ENCODE data around the gene RAB42. TPM values are rescaled to one million over a fixed set of nuclear protein-coding genes. Genes with fewer than 3 reads are reported as not detected.

RAB42 gene
- total RNA-seq, 4 donors from 2014 or later = 1.1 to 57.5 (median 10.0) TPM

GRCh38 chr1:28595412-28596191 lies 3.5 kb downstream of the RAB42 start:
- no peak for TF ChIP-seq CTCF (IDR thresholded peaks at IDR 0.05; ENCODE audit: low read depth)

GRCh38 chr1:28601696-28602095 lies 9.6 kb downstream of the RAB42 start:
- TF ChIP-seq CTCF (IDR thresholded peaks at IDR 0.05; ENCODE audit: low read depth) = no peak

GRCh38 chr1:28602536-28603439 lies 10.7 kb downstream of the RAB42 start:
- TF ChIP-seq CTCF (IDR thresholded peaks at IDR 0.05; ENCODE audit: low read depth) = no peak

- no peak for TF ChIP-seq CTCF (IDR thresholded peaks at IDR 0.05; ENCODE audit: low read depth)
Observed at GRCh38 chr1:28604411-28604810, 12.3 kb downstream of the RAB42 start.

GRCh38 chr1:28604962-28605361 lies 12.9 kb downstream of the RAB42 start:
- TF ChIP-seq CTCF (IDR thresholded peaks at IDR 0.05; ENCODE audit: low read depth) = no peak

- TF ChIP-seq CTCF (IDR thresholded peaks at IDR 0.05; ENCODE audit: low read depth) = no peak
Observed at GRCh38 chr1:28606771-28607170, 14.7 kb downstream of the RAB42 start.

- no peak for TF ChIP-seq CTCF (IDR thresholded peaks at IDR 0.05; ENCODE audit: low read depth)
Observed at GRCh38 chr1:28613175-28613574, 21.1 kb downstream of the RAB42 start.
